ENCODE measurements around the gene QKI. TPM values are rescaled to one million over a fixed set of nuclear protein-coding genes. Genes with fewer than 3 reads are reported as not detected.

QKI gene
- total and polyA plus RNA-seq, 2 donors (not counting 3 experiments of a cell fraction or from before 2014, with no cell fraction given): 178 to 232 TPM

DNA sequence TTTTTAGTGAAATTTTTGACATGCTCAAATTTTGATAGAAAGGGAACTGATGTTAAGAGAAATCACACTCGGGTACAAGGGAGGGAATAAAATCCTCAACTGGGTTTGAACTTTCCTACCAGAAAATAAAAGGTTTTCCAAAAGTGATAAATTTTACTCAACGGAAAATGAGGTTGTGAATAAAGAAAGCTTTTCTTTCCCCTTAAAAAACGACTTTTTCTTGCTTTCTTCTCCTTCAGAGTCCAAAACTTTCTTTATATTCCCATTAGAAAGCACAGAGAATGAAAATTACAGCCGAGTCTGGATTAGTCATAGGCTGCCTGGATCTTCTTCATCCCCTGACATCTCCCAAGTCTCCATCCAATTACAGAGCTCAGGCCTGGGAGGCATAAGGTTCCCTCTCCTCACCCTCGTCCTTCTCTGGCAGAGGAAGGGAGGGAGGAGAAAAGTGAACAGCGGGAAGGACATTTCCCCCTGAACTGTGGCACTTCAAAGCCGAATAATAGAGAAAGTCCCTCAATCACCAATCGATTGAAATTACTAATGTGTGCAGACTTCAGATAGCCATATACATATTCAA, 28.1 kb upstream of the QKI start:
- Histone ChIP-seq H4K20me1 (replicated peaks; ENCODE audit: control insufficient read depth, extremely low read depth, insufficient read depth, low read length) (no peaks in the 10 kb centered on the region), H3K9me3 (replicated peaks; ENCODE audit: control insufficient read depth, insufficient read depth, low read length) (no peaks in the 10 kb centered on the region), H3K79me2 (ENCODE audit: control insufficient read depth, insufficient read depth, low read length) (no peaks in the 10 kb centered on the region), H3K9ac (replicated peaks; ENCODE audit: extremely low read depth, insufficient read depth, low read length) (no peak overlapping the region), H3K27ac (ENCODE audit: insufficient read depth, low read depth, low read length) (peak overlapping the region; percentile 26), H3K4me2 (ENCODE audit: insufficient read depth, low read length) (no peak overlapping the region), H3K4me1 (ENCODE audit: control insufficient read depth, extremely low read depth, insufficient read depth, low read length) (peaks cover 12% of the 10 kb centered on the region), H3K36me3 (ENCODE audit: control insufficient read depth in 2 of 2, extremely low read depth in 1 of 2, insufficient read depth in 2 of 2, low read length in 2 of 2) (no peaks in the 10 kb centered on the region), H3K27me3 (ENCODE audit: control insufficient read depth in 2 of 2, insufficient read depth in 2 of 2, low read length in 2 of 2) (no peaks in the 10 kb centered on the region), H3K9me1 (replicated peaks; ENCODE audit: control insufficient read depth, extremely low read depth, insufficient read depth, low read length) (no peaks in the 10 kb centered on the region), H2AFZ (ENCODE audit: low read depth, low read length) (peak overlapping the region; percentile 65), H3K4me3 (replicated peaks in 1 of 3; ENCODE audit: insufficient read depth in 1 of 3, low read depth in 1 of 3, low read length in 3 of 3) (no peak overlapping the region)
- intact Hi-C loops (cut with micrococcal nuclease) (no loop called here), dilution Hi-C loops (cut with MboI; ENCODE audit: extremely low pct_ligation_motif_present, low sequenced_read_pairs) (no loop called here)
- BruUV-seq (replicated peaks): no TSS peak
- ChIA-PET CTCF (interaction anchor here (1.9 kb wide), 1 partner anchor 50 kb away, joined by 4 read pairs; no protein-coding TSS in a partner anchor), POLR2A (no interaction called here)
- no peak for FAIRE-seq
- no peak for DNase-seq (ENCODE audit: low read depth, low spot score)
- TF ChIP-seq MAX (IDR thresholded peaks at IDR 0.05; ENCODE audit: insufficient read depth, insufficient read length) (no peak), FOS (IDR thresholded peaks at IDR 0.05; ENCODE audit: borderline replicate concordance, insufficient read depth, low read length) (no peak), EZH2 (IDR thresholded peaks at IDR 0.05; ENCODE audit: borderline replicate concordance, low read depth, low read length, severe bottlenecking) (no peak), CTCF (IDR thresholded peaks at IDR 0.05; ENCODE audit: extremely low read depth in 1 of 2, insufficient read depth in 1 of 2, low read depth in 1 of 2, low read length in 2 of 2) (no peak)

Measured in endothelial cell of umbilical vein (primary cell).